Transverse colon (tissue), 4 donors: ENCODE measurements around the gene TRPM3. TPM values are rescaled to one million over a fixed set of nuclear protein-coding genes. Genes with fewer than 3 reads are reported as not detected.

Experiments used
- DNase-seq: peaks from one replicate; pipeline ENCODE4 v3.0.0-alpha.2; 2019
- H3K27ac ChIP-seq, 4 donors: fragments of 200-600 bp; sonication (generic); 2 replicates each; pipeline ENCODE4 v1.5.1; 2016 to 2018; ENCODE audit warnings: inconsistent platforms in 4 of 4
- H3K27me3 ChIP-seq: fragments of 200-600 bp; sonication (generic); 2 replicates; pipeline ENCODE4 v1.5.1; 2017; ENCODE audit warnings: inconsistent platforms
- H3K36me3 ChIP-seq, 4 donors: fragments of 200-600 bp; sonication (generic); 2 replicates each; pipeline ENCODE4 v1.5.1; 2017 to 2019; ENCODE audit warnings: inconsistent platforms in 4 of 4
- H3K4me1 ChIP-seq, 4 donors: fragments of 200-600 bp; sonication (generic); 2 replicates each; pipeline ENCODE4 v1.5.1; 2017 to 2020; ENCODE audit warnings: inconsistent platforms in 4 of 4
- H3K4me3 ChIP-seq, 4 donors: fragments of 200-600 bp; sonication (generic); 1 replicate in 1 of 4; 2 replicates in 3 of 4; pipeline versions ENCODE4 v1.5.1 to v1.6.1; 2017 to 2019; ENCODE audit warnings: inconsistent platforms in 4 of 4
- H3K9me3 ChIP-seq, 2 donors: fragments of 200-600 bp; sonication (generic); 2 replicates each; pipeline ENCODE4 v1.5.1; 2017 to 2019; ENCODE audit warnings: inconsistent platforms in 2 of 2
- CTCF ChIP-seq, 5 experiments: fragments of 200-600 bp in 3 of 5; fragments of 450-650 bp in 2 of 5; sonication (generic) in 3 of 5; IDR thresholded peaks; 1 replicate in 2 of 5; 2 replicates in 3 of 5; pipeline ENCODE4 v1.5.1; 2016 to 2017; ENCODE audit warnings: antibody characterized with exemption in 5 of 5, inconsistent platforms in 3 of 5, mild to moderate bottlenecking in 2 of 5, moderate library complexity in 1 of 5
- EP300 ChIP-seq: sonication (generic); formaldehyde crosslinking; IDR thresholded peaks from one replicate; pipeline ENCODE4 v1.6.1; 2017; ENCODE audit warnings: antibody characterized with exemption, low read depth
- POLR2A ChIP-seq: fragments of 450-650 bp; IDR thresholded peaks from one replicate; pipeline ENCODE4 v1.6.1; 2016; ENCODE audit warnings: antibody characterized with exemption, mild to moderate bottlenecking, moderate library complexity
- POLR2AphosphoS5 ChIP-seq, 3 donors: sonication (generic); formaldehyde crosslinking; IDR thresholded peaks; one replicate each; pipeline ENCODE4 v1.6.1; 2016; ENCODE audit warnings: antibody characterized with exemption in 3 of 3
- WGBS, 2 donors: methylation state at CpG; one replicate each; pipeline ENCODE4 v1.1.5; 2018; ENCODE audit warnings: low coverage in 1 of 2; 5-methylcytosine and 5-hydroxymethylcytosine counted together
- in situ Hi-C, 4 donors: fragments of 200-750 bp; cut with MboI; loops; one replicate each; pipeline versions ENCODE4 v1.15.0 to v1.15.1; 2017; ENCODE audit warnings: low sequenced_read_pairs in 3 of 4, low pct_ligation_motif_present in 1 of 4, low pct_unique_long_range_greater_than_20kb in 1 of 4
- intact Hi-C: fragments of 100-400 bp; cut with DNase I; formaldehyde crosslinking; loops from one replicate; pipeline ENCODE4 v1.15.1; 2023; ENCODE audit warnings: low total_unique reads
- total RNA-seq, 4 donors: library from RNA; depleted of rRNA; stranded (reverse); fragments of >200 nt; gene quantifications; one replicate each; pipeline ENCODE4 v1.1.0, GENCODE V29; 2016

TRPM3 gene
- total RNA-seq, 4 donors from 2014 or later: 0.16 to 1.2 (median 0.32) TPM

- Histone ChIP-seq H3K9me3 (no peaks in the 10 kb centered on the region), H3K4me3 (no peak overlapping the region), H3K36me3 (no peaks in the 10 kb centered on the region), H3K27me3 (no peaks in the 10 kb centered on the region), H3K4me1 (no peaks in the 10 kb centered on the region), H3K27ac (no peak overlapping the region)
- intact Hi-C loops: no loop called here
- DNase-seq: no peak
- TF ChIP-seq POLR2AphosphoS5 (IDR thresholded peaks at IDR 0.05) (no peak), POLR2A (no peak), CTCF (IDR thresholded peaks at IDR 0.05) (no peak), EP300 (no peak)
- in situ Hi-C loops: loop anchor here in 1 of 4 donors (25.0 kb wide), 1 partner anchor 101 kb away; no protein-coding TSS in a partner anchor
These were observed 432.7 kb downstream of the TRPM3 start for GRCh38 chr9:70688704-70689103.

GRCh38 chr9:70683841-70684240 is 437.6 kb downstream of the TRPM3 start:
- Histone ChIP-seq H3K36me3 (no peaks in the 10 kb centered on the region), H3K27ac (no peak overlapping the region), H3K27me3 (no peaks in the 10 kb centered on the region), H3K4me1 (no peaks in the 10 kb centered on the region), H3K4me3 (no peak overlapping the region), H3K9me3 (no peaks in the 10 kb centered on the region)
- intact Hi-C loops: no loop called here
- in situ Hi-C loops: loop anchor here in 1 of 4 donors (25.0 kb wide), 1 partner anchor 97 kb away; no protein-coding TSS in a partner anchor
- no peak for DNase-seq
- no peak for TF ChIP-seq CTCF (IDR thresholded peaks at IDR 0.05)
- 66 to 74% methylated on average over 2 of the region's 2 CpGs for WGBS, 2 donors

GRCh38 chr9:70682298-70682697 is 439.1 kb downstream of the TRPM3 start:
- no peak for DNase-seq
- Histone ChIP-seq H3K27ac (no peak overlapping the region), H3K4me1 (no peaks in the 10 kb centered on the region), H3K9me3 (no peaks in the 10 kb centered on the region), H3K27me3 (no peaks in the 10 kb centered on the region), H3K4me3 (no peak overlapping the region), H3K36me3 (no peaks in the 10 kb centered on the region)
- no peak for TF ChIP-seq EP300
- no peak for TF ChIP-seq POLR2AphosphoS5 (IDR thresholded peaks at IDR 0.05)
- in situ Hi-C loops: loop anchor here in 1 of 4 donors (25.0 kb wide), 1 partner anchor 95 kb away; no protein-coding TSS in a partner anchor
- intact Hi-C loops: no loop called here

GRCh38 chr9:70679845-70680244 is 441.6 kb downstream of the TRPM3 start:
- intact Hi-C loops: no loop called here

More at GRCh38 chr9:70679845-70680244, 441.6 kb downstream of the TRPM3 start:
- Histone ChIP-seq H3K4me1 (no peaks in the 10 kb centered on the region), H3K27ac (no peak overlapping the region), H3K9me3 (no peaks in the 10 kb centered on the region), H3K27me3 (no peaks in the 10 kb centered on the region), H3K36me3 (no peaks in the 10 kb centered on the region), H3K4me3 (no peak overlapping the region)
- in situ Hi-C loops: loop anchor here in 1 of 4 donors (25.0 kb wide), 1 partner anchor 93 kb away; no protein-coding TSS in a partner anchor
- WGBS, 2 donors: 85 to 90% methylated on average over 4 of the region's 4 CpGs
- no peak for DNase-seq
- TF ChIP-seq POLR2A (no peak), POLR2AphosphoS5 (IDR thresholded peaks at IDR 0.05) (no peak), CTCF (IDR thresholded peaks at IDR 0.05) (no peak), EP300 (no peak)
